22Rv1 (cell line): ENCODE data around the gene EMX2.
A peak's percentile ranks its signal among the peaks of the same experiment; 100 is the strongest.

Source experiments
- CTCF ChIP-seq: fragments of 450-650 bp; IDR thresholded peaks from 2 replicates; pipeline ENCODE4 v1.5.1; 2017; ENCODE audit warnings: mild to moderate bottlenecking
- ZFX ChIP-seq: fragments of 450-650 bp; IDR thresholded peaks from 2 replicates; pipeline ENCODE4 v1.6.1; 2017; ENCODE audit warnings: antibody characterized with exemption, borderline replicate concordance

- TF ChIP-seq CTCF (peak; percentile 18), ZFX (no peak)
Measured at GRCh38 chr10:117543225-117544003, 868 bp downstream of the EMX2 start.
